GM12801 (cell line): ENCODE results near the gene JMJD4.

Experiments
- TF ChIP-seq, protein P1 (sequence below): IDR thresholded peaks from one replicate; pipeline ENCODE4 v1.5.1; 2011; ENCODE audit warnings: control low read depth; ENCODE audit not compliant: insufficient read length; ENCODE audit errors: extremely low read depth

JMJD4 gene

DNA sequence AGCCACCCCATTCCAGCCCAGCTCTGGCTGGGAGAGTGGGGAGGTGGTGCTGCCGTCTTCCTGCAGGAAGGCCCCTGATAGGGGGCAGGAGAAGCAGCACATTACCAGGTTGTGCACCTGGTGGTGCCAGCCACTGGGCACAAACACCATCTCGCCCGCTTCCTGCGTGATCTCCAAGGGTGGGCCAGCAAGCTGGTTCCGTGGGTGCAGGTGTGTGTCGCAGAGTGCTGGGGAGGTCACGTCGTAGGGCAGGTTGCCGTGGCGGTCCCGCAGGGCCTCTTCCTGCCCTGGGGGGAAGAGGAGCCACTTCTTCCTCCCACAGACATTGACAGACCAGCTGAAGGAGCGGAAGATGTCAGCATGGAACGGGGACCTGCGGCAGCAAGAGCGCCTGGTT is 1.8 kb downstream of the JMJD4 start:
- TF ChIP-seq, protein P1, sequence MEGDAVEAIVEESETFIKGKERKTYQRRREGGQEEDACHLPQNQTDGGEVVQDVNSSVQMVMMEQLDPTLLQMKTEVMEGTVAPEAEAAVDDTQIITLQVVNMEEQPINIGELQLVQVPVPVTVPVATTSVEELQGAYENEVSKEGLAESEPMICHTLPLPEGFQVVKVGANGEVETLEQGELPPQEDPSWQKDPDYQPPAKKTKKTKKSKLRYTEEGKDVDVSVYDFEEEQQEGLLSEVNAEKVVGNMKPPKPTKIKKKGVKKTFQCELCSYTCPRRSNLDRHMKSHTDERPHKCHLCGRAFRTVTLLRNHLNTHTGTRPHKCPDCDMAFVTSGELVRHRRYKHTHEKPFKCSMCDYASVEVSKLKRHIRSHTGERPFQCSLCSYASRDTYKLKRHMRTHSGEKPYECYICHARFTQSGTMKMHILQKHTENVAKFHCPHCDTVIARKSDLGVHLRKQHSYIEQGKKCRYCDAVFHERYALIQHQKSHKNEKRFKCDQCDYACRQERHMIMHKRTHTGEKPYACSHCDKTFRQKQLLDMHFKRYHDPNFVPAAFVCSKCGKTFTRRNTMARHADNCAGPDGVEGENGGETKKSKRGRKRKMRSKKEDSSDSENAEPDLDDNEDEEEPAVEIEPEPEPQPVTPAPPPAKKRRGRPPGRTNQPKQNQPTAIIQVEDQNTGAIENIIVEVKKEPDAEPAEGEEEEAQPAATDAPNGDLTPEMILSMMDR: no peak

DNA sequence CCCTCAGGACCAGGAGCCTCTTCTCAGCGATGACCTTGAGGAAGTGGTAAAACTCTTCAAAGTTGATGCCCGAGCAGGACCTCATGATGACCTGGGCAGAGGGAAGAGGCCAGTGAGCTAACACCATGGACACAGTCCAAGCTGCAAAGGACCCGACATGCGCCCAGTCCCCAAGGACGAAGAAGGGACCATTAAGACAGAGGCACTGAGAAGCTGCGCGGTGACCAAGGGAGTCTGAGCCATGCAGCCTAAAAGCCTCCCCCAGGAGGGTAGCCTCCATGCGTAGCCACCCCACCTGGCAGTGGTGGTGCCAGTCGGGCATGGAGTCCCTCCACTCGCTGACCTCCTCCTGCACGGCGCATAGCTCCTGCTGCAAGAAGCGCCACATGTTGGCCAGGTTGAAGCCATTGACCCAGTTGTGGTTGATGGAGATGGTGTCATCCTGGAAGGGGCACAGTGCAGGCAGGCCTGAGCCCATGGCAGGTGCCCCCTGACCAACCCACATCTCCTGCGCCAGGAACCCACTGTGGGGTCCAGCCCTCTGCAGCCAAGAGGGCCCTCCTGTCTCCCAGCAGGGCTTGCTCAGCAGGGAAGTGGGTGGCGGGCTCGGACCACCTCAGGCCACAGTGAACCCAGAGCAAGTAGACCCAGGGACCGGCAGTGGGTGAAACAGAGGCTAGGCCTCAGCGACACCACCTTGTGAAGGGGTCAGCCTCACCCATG is 2.4 kb downstream of the JMJD4 start:
- TF ChIP-seq, protein P1: no peak

DNA sequence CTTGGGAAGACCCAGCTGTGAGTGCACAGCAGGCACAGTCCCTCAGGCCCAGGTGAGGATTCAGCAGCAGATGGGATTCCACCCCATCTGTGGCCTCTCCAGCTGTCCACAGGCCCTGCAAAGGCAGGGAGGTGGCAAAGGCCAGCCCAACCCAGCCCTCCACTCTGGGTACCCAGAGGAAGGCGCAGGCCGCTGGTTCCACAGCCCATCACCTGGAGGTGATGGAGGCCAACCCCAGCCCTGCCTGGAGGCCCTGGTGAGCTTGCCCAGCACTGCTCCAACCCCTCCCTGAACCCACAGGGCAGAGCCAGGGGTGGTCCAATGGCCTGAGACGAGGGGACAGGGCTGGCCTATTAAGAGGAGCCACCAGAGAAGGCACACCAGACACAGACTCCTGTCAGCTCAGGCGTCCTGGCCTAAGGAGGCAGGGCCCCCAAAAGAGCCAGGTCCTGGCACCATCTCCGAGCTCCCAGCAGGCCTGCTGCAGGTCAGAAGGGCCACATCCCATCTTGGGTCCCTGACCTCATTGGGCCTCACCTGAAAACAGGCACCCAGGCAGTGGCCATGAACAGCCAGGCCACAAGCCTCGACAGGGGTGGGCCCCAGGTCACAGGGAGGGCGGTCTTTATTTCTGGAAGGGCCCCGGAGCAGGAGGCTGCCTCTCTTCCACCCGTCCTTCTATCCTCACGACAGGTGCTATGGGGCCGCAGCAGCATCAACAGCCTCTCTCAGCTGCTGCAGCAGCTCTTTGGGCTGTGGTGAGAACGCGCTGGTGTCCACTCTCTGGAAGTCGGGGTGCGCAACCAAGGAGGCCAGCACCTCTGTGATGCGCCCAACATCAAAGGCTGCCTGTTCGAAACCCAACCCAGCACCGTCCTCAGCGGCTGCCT is 3.2 kb downstream of the JMJD4 start:
- TF ChIP-seq, protein P1: no peak

DNA sequence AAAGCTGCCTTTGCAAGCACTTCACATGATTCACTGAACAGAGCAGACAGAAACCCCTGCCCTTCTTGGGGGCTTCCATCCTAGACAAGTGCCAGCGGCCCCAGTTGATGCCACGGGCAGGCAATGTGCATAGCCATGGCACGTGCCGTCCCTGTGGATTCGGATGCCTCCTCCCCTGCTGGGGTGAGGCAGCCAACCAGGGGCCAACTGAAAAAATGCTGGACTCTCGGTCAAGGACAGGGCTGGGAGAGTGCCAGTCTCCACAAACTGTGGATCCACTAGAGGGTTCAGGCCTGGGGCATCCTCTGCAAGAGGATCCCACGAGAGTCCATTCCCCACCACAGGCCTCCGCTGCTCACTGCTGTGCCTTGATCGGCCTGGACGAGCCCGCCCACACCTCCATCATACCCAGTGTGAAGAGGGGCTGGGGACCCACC is 3.8 kb downstream of the JMJD4 start:
- TF ChIP-seq, protein P1: no peak

DNA sequence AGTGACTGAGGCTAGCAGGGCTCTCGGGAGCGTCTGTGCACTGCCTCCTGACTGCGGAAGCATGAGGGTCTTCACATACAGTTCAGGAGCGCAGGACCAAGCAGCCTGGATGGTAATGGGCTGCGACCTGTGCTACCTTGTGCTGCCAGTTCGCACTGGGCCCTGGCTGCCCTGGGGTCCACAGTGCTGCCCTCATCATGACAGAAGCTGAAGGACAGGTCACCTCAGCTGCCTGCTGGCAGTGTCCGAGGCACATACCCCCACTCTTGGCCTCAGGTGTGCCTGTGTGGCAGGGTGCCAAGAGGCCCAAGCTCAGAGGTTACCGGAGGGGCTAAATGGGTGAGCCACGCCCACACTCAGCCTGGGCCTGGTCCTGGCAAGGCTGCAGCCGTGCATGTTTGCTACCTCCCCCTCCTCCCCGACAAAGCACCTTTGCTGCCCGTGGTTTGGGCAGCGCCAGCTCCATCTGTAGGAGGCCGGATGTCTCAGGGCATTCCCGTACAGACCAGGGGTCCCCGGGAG is 4.4 kb downstream of the JMJD4 start:
- TF ChIP-seq, protein P1: no peak

DNA sequence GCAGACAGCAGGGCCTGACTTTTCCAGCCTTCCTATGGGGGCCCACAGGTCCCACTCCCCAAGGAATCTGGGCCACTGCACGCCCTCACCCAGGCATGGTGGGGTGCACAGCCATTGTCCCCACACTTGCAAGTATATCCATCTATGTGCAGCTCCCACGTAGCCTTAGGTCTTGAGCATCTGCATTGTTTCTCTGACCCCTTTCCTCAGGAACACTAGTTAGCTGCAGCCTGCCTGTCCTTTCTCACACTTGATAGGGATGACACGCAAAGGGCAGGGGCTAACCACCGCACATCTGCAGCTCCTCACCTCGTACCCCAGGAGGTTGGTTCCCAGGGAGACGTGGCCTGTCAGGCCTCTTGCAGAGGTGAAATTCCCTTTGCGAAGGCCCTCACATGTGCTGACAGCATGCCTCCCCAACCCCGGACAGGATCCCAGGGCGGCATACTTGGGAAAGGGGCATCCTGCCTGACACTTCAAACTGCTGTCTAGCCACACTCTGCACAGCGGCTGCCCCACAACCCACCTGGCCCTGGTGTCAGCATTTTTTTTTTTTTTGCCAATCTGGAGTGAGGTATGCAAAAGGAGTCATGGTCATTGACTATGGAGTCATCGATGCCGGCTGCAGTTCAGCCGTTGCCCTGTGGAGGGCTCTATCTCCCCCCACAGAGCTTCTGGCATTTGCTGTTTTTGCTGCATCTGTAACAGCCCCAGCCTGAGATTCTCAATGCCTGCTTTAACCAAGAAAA is 5.0 kb downstream of the JMJD4 start:
- TF ChIP-seq, protein P1: no peak

DNA sequence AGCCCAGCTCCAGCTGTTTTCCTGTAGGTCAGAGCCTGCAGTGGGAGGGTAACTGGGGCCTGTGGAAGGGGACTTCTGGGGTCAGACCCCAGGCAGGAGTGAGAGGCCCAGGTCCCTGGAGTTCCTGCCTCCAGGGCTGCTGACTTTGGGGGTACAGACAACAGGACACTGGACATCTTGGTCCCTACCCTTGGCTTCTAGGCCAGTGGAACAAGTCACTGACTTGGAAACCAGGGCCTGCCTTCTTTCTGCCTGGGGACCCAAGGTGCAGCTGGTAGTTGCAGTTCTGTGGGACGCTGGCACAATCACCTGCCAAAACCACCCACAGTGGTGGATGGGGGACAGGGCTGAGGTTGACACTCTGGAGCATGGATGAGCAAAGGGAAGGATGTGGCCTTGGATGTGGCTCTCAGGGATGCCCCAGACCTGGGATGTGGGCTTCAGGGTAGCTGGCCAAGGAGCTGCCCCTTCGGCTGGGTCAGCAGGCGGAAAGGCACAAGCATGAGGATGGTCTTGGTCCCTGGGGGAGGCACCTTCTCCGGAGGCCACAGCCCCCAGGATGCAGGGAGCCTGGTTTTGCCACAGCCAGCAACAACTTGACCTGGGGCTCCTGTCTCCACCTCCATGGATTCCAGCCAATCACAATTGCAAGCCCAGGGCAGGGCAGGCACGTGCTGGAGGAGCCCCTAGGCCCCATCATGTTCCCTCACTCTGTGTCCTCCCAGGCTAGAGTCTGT is 5.8 kb downstream of the JMJD4 start:
- TF ChIP-seq, protein P1: no peak
